ENCODE measurements around the gene RPL32. TPM values are rescaled to one million over a fixed set of nuclear protein-coding genes. Genes with fewer than 3 reads are reported as not detected.
"Not testable (repeated sequence)": the region's sequence is repeated elsewhere in the genome, so short reads cannot be mapped to it uniquely, and the experiment has no call there.

RPL32 gene
- total RNA-seq, 1 donor from 2014 or later: 2,996 TPM

GRCh38 chr3:12841970-12842328 lies 584 bp upstream of the RPL32 start:
- POLR2A ChIA-PET: interaction anchor here (0.6 to 2.5 kb wide), 18 partner anchors 9 to 1283 kb away, joined by 3 to 21 read pairs (median 4); partner anchors contain the start of genes CAND2, CHCHD4, MKRN2 and RAF1
- peaks cover 47% of the 10 kb centered on the region for H3K36me3 Mint-ChIP-seq (ENCODE audit: low read depth)
- no peak for TF ChIP-seq CTCF (IDR thresholded peaks at IDR 0.05)
- intact Hi-C loops (cut with micrococcal nuclease): loop anchor here (1.0 to 5.0 kb wide), 9 partner anchors 32 to 638 kb away; partner anchors contain the start of genes HDAC11, MKRN2, RAF1 and TSEN2
- H3K4me1 Mint-ChIP-seq: peaks cover 45% of the 10 kb centered on the region
- CTCF ChIA-PET: interaction anchor here (0.7 to 3.1 kb wide), 11 partner anchors 8 to 638 kb away, joined by 3 to 18 read pairs (median 5); partner anchors contain the start of genes CAND2 and HDAC11
- no peaks in the 10 kb centered on the region for H3K27me3 Mint-ChIP-seq
- H3K27ac Mint-ChIP-seq: peak overlapping the region; percentile 100
- peak overlapping the region; percentile 96 for H3K4me3 Mint-ChIP-seq
- DNase-seq (no peak), ATAC-seq (ENCODE audit: low read depth) (no peak)
- no peaks in the 10 kb centered on the region for H3K9me3 Mint-ChIP-seq

- peak overlapping the region; percentile 100 for H3K27ac Mint-ChIP-seq
- H3K4me1 Mint-ChIP-seq: peaks cover 48% of the 10 kb centered on the region
- peak; percentile 39 for ATAC-seq (ENCODE audit: low read depth)
- TF ChIP-seq CTCF (IDR thresholded peaks at IDR 0.05): no peak
- ChIA-PET CTCF (interaction anchor here (1.5 to 3.1 kb wide), 4 partner anchors 30 to 134 kb away, joined by 8 to 18 read pairs (median 14); partner anchors contain the start of gene CAND2), POLR2A (interaction anchor here (0.6 to 2.5 kb wide), 21 partner anchors 8 to 1284 kb away, joined by 3 to 21 read pairs (median 4); partner anchors contain the start of genes CAND2, CHCHD4, HDAC11 and RAF1)
- peak overlapping the region; percentile 96 for H3K4me3 Mint-ChIP-seq
- no peak for DNase-seq
- no peaks in the 10 kb centered on the region for H3K27me3 Mint-ChIP-seq
- H3K36me3 Mint-ChIP-seq (ENCODE audit: low read depth): peaks cover 60% of the 10 kb centered on the region
- no peaks in the 10 kb centered on the region for H3K9me3 Mint-ChIP-seq
- intact Hi-C loops (cut with micrococcal nuclease): loop anchor here (1.0 to 5.0 kb wide), 9 partner anchors 30 to 640 kb away; partner anchors contain the start of genes HDAC11, MKRN2, RAF1 and TSEN2
These were observed 695 bp downstream of the RPL32 start for GRCh38 chr3:12840591-12841148.

DNA sequence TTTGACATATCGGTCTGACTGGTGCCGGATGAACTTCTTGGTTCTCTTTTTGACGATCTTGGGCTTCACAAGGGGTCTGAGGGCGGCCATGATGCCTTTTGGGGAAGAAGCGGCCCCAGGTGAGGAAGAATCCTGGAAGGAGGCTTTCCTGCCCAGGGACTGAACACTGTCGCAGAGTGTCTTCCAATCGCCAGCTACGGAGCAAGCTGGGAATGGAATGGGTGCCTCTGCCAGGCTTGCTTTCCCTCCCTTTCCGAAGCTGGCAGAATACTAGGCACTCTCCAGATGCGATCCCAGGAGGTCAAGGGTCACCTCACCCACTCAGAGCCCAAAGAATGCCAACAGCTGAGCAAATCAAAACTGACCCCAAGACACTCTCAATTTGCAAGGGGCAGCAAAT lies 1.2 kb downstream of the RPL32 start:
- intact Hi-C loops (cut with micrococcal nuclease): loop anchor here (2.0 to 5.0 kb wide), 3 partner anchors 53 to 575 kb away; partner anchors contain the start of gene MKRN2
- peaks cover 48% of the 10 kb centered on the region for H3K4me1 Mint-ChIP-seq
- H3K4me3 Mint-ChIP-seq: peak overlapping the region; percentile 96
- not testable (repeated sequence) for H3K9me3 Mint-ChIP-seq; ATAC-seq (ENCODE audit: low read depth); DNase-seq; H3K27me3 Mint-ChIP-seq
- H3K27ac Mint-ChIP-seq: peak overlapping the region; percentile 100
- ChIA-PET CTCF (interaction anchor here (2.5 to 3.1 kb wide), 2 partner anchors 30 to 52 kb away, joined by 18 read pairs; no protein-coding TSS in a partner anchor), POLR2A (interaction anchor here (0.6 to 2.5 kb wide), 13 partner anchors 7 to 640 kb away, joined by 3 to 21 read pairs (median 6); partner anchors contain the start of genes CAND2, HDAC11 and RAF1)
- peaks cover 65% of the 10 kb centered on the region for H3K36me3 Mint-ChIP-seq (ENCODE audit: low read depth)

- no peaks in the 10 kb centered on the region for H3K27me3 Mint-ChIP-seq
- peak overlapping the region; percentile 100 for H3K27ac Mint-ChIP-seq
- peak overlapping the region; percentile 96 for H3K4me3 Mint-ChIP-seq
- ATAC-seq (ENCODE audit: low read depth): no peak
- POLR2A ChIA-PET: interaction anchor here (1.3 kb wide), 1 partner anchor 26 kb away, joined by 4 read pairs; no protein-coding TSS in a partner anchor
- no peak for TF ChIP-seq CTCF (IDR thresholded peaks at IDR 0.05)
- H3K36me3 Mint-ChIP-seq (ENCODE audit: low read depth): peaks cover 73% of the 10 kb centered on the region
- H3K4me1 Mint-ChIP-seq: peaks cover 48% of the 10 kb centered on the region
- intact Hi-C loops (cut with micrococcal nuclease): no loop called here
- CTCF ChIA-PET: no interaction called here
- DNase-seq: no peak
- H3K9me3 Mint-ChIP-seq: no peaks in the 10 kb centered on the region
These were observed 2.0 kb downstream of the RPL32 start for GRCh38 chr3:12839156-12839946.

- Mint-ChIP-seq H3K4me1 (peaks cover 48% of the 10 kb centered on the region), H3K9me3 (no peaks in the 10 kb centered on the region), H3K27me3 (no peaks in the 10 kb centered on the region), H3K27ac (peak overlapping the region; percentile 56), H3K4me3 (peak overlapping the region; percentile 50), H3K36me3 (ENCODE audit: low read depth) (peaks cover 83% of the 10 kb centered on the region)
- no peak for ATAC-seq (ENCODE audit: low read depth)
- CTCF ChIA-PET: interaction anchor here (1.6 kb wide), 1 partner anchor 29 kb away, joined by 4 read pairs; no protein-coding TSS in a partner anchor
- no peak for DNase-seq
- TF ChIP-seq CTCF (IDR thresholded peaks at IDR 0.05): no peak
- POLR2A ChIA-PET: no interaction called here
- intact Hi-C loops (cut with micrococcal nuclease): no loop called here
These were observed 3.0 kb downstream of the RPL32 start for GRCh38 chr3:12838179-12838965.

Measured in activated B cell treated with CpG ODN at 0.5 μM for 24 hours (primary cell).